ENCODE results near the gene MOSPD3. TPM values are rescaled to one million over a fixed set of nuclear protein-coding genes. Genes with fewer than 3 reads are reported as not detected.

Gene MOSPD3
- total RNA-seq, 1 donor from 2014 or later: 3.0 TPM

DNA sequence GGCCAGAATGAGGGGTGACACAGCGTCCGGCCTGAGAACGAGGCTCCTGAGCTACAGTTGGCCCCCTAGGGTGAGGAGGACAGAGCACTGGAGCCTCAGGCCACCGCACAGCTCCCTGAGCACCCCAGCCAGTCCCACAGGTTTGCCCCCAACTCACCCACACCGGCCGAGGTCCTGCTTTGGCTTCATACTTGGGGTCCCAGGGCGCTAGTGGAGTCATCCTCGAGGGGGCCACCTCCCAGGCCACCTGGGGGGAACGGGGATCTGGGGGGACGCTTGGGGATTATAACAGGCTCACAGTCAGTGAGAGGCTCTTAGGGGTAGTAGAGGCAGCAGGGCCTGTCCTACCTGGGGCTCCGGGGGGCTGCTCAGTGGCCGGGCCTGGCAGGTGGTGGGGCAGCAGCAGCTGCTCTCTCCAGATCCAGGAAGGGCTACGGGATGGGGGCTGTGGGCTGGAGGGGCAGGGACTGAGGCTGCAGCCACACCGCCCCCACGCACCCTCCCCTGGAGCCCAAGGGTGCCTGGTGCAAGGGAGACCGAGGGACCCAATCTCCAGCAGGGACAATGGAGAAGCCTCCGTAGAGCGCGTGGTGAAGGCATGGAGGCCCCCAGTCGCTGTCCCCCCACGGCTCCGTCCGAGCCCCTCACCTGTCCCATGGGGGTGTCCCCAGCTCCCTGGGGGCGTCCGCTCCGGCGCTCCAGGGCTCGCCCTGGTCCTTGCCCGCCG lies 39.2 kb upstream of the MOSPD3 start:
- H3K4me3 ChIP-seq: no peak overlapping the region
- Mint-ChIP-seq H3K4me1 (peaks cover 26% of the 10 kb centered on the region), H3K4me3 (no peak overlapping the region), H3K27ac (no peak overlapping the region), H3K9me3 (no peaks in the 10 kb centered on the region), H3K27me3 (ENCODE audit: insufficient read depth, low read depth) (peaks cover 7% of the 10 kb centered on the region), H3K36me3 (peaks cover 6% of the 10 kb centered on the region)
- H3K4me1 ChIP-seq: peaks cover 16% of the 10 kb centered on the region
- H3K36me3 ChIP-seq: no peaks in the 10 kb centered on the region
- no peak overlapping the region for H3K27ac ChIP-seq
- TF ChIP-seq EZH2 (IDR thresholded peaks at IDR 0.05) (no peak), EZH2phosphoT487 (IDR thresholded peaks at IDR 0.05) (no peak)
- TF ChIP-seq, protein P1, sequence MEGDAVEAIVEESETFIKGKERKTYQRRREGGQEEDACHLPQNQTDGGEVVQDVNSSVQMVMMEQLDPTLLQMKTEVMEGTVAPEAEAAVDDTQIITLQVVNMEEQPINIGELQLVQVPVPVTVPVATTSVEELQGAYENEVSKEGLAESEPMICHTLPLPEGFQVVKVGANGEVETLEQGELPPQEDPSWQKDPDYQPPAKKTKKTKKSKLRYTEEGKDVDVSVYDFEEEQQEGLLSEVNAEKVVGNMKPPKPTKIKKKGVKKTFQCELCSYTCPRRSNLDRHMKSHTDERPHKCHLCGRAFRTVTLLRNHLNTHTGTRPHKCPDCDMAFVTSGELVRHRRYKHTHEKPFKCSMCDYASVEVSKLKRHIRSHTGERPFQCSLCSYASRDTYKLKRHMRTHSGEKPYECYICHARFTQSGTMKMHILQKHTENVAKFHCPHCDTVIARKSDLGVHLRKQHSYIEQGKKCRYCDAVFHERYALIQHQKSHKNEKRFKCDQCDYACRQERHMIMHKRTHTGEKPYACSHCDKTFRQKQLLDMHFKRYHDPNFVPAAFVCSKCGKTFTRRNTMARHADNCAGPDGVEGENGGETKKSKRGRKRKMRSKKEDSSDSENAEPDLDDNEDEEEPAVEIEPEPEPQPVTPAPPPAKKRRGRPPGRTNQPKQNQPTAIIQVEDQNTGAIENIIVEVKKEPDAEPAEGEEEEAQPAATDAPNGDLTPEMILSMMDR (IDR thresholded peaks at IDR 0.05): no peak
- no peak for DNase-seq (ENCODE audit: low spot score)
- H4K20me1 ChIP-seq (ENCODE audit: low read depth): peaks cover 6% of the 10 kb centered on the region
- no peak overlapping the region for H3K4me2 ChIP-seq
- H3K9ac ChIP-seq: no peak overlapping the region
- no peaks in the 10 kb centered on the region for H3K9me3 ChIP-seq (ENCODE audit: low read depth)
- H3K79me2 ChIP-seq (ENCODE audit: low read depth): no peaks in the 10 kb centered on the region
- no peak overlapping the region for H2AFZ ChIP-seq (replicated peaks)
- peaks cover 16% of the 10 kb centered on the region for H3K27me3 ChIP-seq
- H3F3A ChIP-seq (ENCODE audit: low read depth): peaks cover 19% of the 10 kb centered on the region

DNA sequence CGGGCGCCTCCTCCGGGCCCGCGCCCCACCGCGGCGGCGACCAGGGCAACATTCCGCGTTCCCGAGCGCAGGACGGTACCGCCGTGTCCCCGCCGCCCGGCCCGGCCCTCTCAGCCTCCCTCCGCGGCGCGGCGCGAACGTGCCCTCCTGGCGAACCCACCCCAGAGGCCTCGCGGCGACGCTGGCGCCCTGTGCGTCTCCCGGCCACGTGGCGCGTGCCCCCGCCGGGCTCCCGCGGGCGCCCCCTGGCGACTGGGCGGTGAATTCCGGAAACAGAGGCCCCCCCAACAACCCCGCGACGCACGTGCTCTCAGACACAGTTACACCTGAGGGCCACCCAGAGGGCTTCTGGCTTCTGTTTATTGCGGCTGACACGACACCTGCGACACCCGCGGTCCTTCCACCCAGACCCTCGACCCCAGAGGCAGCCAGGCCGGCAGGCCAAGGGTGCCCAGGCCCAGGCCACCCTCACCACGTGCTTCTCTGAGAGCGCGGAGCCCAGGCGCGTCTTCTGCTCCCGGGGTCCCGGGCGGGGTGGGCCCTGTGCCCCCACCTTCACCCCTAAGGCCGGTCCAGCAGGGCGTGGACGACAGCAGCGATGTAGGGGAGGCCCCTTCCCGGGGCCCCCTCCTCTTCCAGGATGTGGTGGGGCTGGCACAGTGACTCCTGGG lies 38.5 kb upstream of the MOSPD3 start, which contains the start of gene SAP25:
Gene SAP25 (minus strand): TSS at position 210 of the 671 bp plus-strand sequence. CDS start 158 bp downstream, at position 52.
- Histone ChIP-seq H2AFZ (replicated peaks) (no peak within 1 kb of the TSS), H3K4me2 (no peak within 1 kb of the TSS), H3K9ac (no peak within 1 kb of the TSS), H3K36me3 (no peaks in the 10 kb centered on the region), H3K27ac (no peak within 1 kb of the TSS), H3K79me2 (ENCODE audit: low read depth) (no peaks in the 10 kb centered on the region), H3K9me3 (ENCODE audit: low read depth) (no peaks in the 10 kb centered on the region), H3K27me3 (peaks cover 16% of the 10 kb centered on the region), H3K4me3 (no peak within 1 kb of the TSS), H3F3A (ENCODE audit: low read depth) (peaks cover 18% of the 10 kb centered on the region), H3K4me1 (peaks cover 15% of the 10 kb centered on the region), H4K20me1 (ENCODE audit: low read depth) (peaks cover 4% of the 10 kb centered on the region)
- Mint-ChIP-seq H3K9me3 (no peaks in the 10 kb centered on the region), H3K36me3 (peaks cover 6% of the 10 kb centered on the region), H3K27me3 (ENCODE audit: insufficient read depth, low read depth) (peaks cover 7% of the 10 kb centered on the region), H3K4me1 (peaks cover 21% of the 10 kb centered on the region), H3K27ac (no peak within 1 kb of the TSS), H3K4me3 (no peak within 1 kb of the TSS)
- TF ChIP-seq EZH2 (IDR thresholded peaks at IDR 0.05) (no peak), EZH2phosphoT487 (IDR thresholded peaks at IDR 0.05) (no peak)
- TF ChIP-seq, protein P1 (IDR thresholded peaks at IDR 0.05): peak; percentile 22
- DNase-seq (ENCODE audit: low spot score): no peak

DNA sequence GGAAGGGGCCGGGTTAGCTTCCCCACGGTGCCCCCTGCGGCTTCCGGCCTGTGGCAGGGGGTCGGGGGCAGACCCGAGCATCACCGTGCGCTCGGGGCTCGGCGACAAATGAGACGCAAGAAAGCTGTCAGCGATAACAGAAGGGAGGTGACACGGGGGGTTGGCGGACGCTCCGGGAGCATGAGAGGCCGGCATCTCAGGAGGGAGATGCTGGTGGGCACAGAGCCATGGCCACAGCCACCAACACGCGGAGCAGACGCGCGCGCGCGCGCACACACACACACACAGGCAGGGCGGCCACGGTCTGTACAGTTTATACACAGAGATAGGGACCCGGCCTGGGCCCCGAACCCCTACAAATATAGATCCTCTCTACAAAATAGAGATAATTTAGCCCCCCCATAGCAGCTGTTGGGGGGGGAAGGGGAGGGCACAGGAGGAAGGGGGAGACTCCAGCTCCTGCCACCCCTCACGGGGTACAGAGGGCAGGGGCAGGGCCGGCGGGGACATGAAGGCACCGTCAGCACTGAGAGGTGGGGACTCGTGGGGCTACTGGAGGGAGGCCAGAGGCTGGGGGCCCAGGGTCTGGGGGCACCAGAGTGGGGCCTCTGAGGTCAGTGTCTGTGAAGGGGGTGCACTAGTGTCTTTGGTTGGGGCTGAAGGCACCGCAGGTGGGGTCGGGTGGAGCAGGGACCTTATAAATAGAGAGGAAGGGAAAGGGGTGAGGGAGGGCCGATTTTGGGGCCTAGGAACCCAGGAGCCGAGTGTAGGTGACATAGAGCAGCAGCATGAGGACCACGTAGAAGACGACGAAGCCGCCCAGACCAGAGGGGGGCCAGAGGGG lies 37.8 kb upstream of the MOSPD3 start:
- Mint-ChIP-seq H3K36me3 (peaks cover 6% of the 10 kb centered on the region), H3K27ac (no peak overlapping the region), H3K4me1 (peaks cover 13% of the 10 kb centered on the region), H3K9me3 (no peaks in the 10 kb centered on the region), H3K27me3 (ENCODE audit: insufficient read depth, low read depth) (peaks cover 7% of the 10 kb centered on the region), H3K4me3 (peak overlapping the region; percentile 27)
- H3K36me3 ChIP-seq: no peaks in the 10 kb centered on the region
- H4K20me1 ChIP-seq (ENCODE audit: low read depth): no peaks in the 10 kb centered on the region
- no peak overlapping the region for H3K9ac ChIP-seq
- H3K4me2 ChIP-seq: no peak overlapping the region
- peaks cover 10% of the 10 kb centered on the region for H3F3A ChIP-seq (ENCODE audit: low read depth)
- H3K4me1 ChIP-seq: peaks cover 9% of the 10 kb centered on the region
- H3K4me3 ChIP-seq: no peak overlapping the region
- H3K79me2 ChIP-seq (ENCODE audit: low read depth): no peaks in the 10 kb centered on the region
- no peak for DNase-seq (ENCODE audit: low spot score)
- no peak for TF ChIP-seq EZH2 (IDR thresholded peaks at IDR 0.05)
- TF ChIP-seq, protein P1 (IDR thresholded peaks at IDR 0.05): no peak
- no peak for TF ChIP-seq EZH2phosphoT487 (IDR thresholded peaks at IDR 0.05)
- peaks cover 16% of the 10 kb centered on the region for H3K27me3 ChIP-seq
- H3K9me3 ChIP-seq (ENCODE audit: low read depth): no peaks in the 10 kb centered on the region
- H2AFZ ChIP-seq (replicated peaks): no peak overlapping the region
- H3K27ac ChIP-seq: no peak overlapping the region
